GM21360 (cell line): ENCODE results near the gene DPP10.

ENCODE experiments used
- ATAC-seq: cut with Tn5 transposase; IDR thresholded peaks from one replicate; pipeline ENCODE4 v1.9.1; 2021; ENCODE audit warnings: mild to moderate bottlenecking, moderate library complexity; ENCODE audit not compliant: unreplicated experiment

DPP10 gene

GRCh38 chr2:115529627-115530026 is 1087.2 kb downstream of the DPP10 start:
- ATAC-seq = no peak

GRCh38 chr2:115533081-115533480 is 1090.6 kb downstream of the DPP10 start:
- no peak for ATAC-seq

GRCh38 chr2:115541814-115542213 is 1099.4 kb downstream of the DPP10 start:
- no peak for ATAC-seq

- ATAC-seq = no peak
Observed at GRCh38 chr2:115542331-115542730, 1099.9 kb downstream of the DPP10 start.

- no peak for ATAC-seq
Observed at GRCh38 chr2:115543024-115543423, 1100.6 kb downstream of the DPP10 start.

- no peak for ATAC-seq
Observed at GRCh38 chr2:115543461-115543860, 1101.0 kb downstream of the DPP10 start.

- ATAC-seq = no peak
Observed at GRCh38 chr2:115549611-115550130, 1107.2 kb downstream of the DPP10 start.

- ATAC-seq = no peak
Observed at GRCh38 chr2:115552726-115553125, 1110.3 kb downstream of the DPP10 start.

GRCh38 chr2:115554153-115554552 is 1111.7 kb downstream of the DPP10 start:
- no peak for ATAC-seq

- ATAC-seq = no peak
Observed at GRCh38 chr2:115558725-115559124, 1116.3 kb downstream of the DPP10 start.

GRCh38 chr2:115560666-115561065 is 1118.2 kb downstream of the DPP10 start:
- no peak for ATAC-seq

GRCh38 chr2:115568643-115569042 is 1126.2 kb downstream of the DPP10 start:
- no peak for ATAC-seq

GRCh38 chr2:115569547-115569946 is 1127.1 kb downstream of the DPP10 start:
- no peak for ATAC-seq

- ATAC-seq = no peak
Observed at GRCh38 chr2:115572746-115573145, 1130.3 kb downstream of the DPP10 start.

- ATAC-seq = no peak
Observed at GRCh38 chr2:115573756-115574155, 1131.3 kb downstream of the DPP10 start.

GRCh38 chr2:115574667-115575066 is 1132.2 kb downstream of the DPP10 start:
- no peak for ATAC-seq

GRCh38 chr2:115580784-115581183 is 1138.3 kb downstream of the DPP10 start:
- no peak for ATAC-seq

GRCh38 chr2:115584507-115584906 is 1142.1 kb downstream of the DPP10 start:
- no peak for ATAC-seq

GRCh38 chr2:115596659-115597375 is 1154.4 kb downstream of the DPP10 start:
- no peak for ATAC-seq

- ATAC-seq = no peak
Observed at GRCh38 chr2:115603285-115603684, 1160.8 kb downstream of the DPP10 start.

GRCh38 chr2:115606350-115606749 is 1163.9 kb downstream of the DPP10 start:
- ATAC-seq = no peak

GRCh38 chr2:115609978-115610377 is 1167.5 kb downstream of the DPP10 start:
- ATAC-seq = no peak

- ATAC-seq = no peak
Observed at GRCh38 chr2:115610888-115611287, 1168.4 kb downstream of the DPP10 start.
